ENCODE measurements around the gene FRAT1.
"Not testable (repeated sequence)": the region's sequence is repeated elsewhere in the genome, so short reads cannot be mapped to it uniquely, and the experiment has no call there.

Gene FRAT1

GRCh38 chr10:97334370-97335175 lies 15.5 kb downstream of the FRAT1 start, which contains the start of gene FRAT2:
Gene FRAT2 (minus strand): TSS chr10:97334729. CDS start chr10:97334572, 157 bp downstream.
- peak; percentile 78 for DNase-seq (ENCODE audit: low read depth)

- DNase-seq (ENCODE audit: low read depth) = no peak
These were observed 16.1 kb downstream of the FRAT1 start for GRCh38 chr10:97335188-97335619.

GRCh38 chr10:97336006-97336405 lies 16.9 kb downstream of the FRAT1 start:
- no peak for DNase-seq (ENCODE audit: low read depth)

- no peak for DNase-seq (ENCODE audit: low read depth)
These were observed 17.4 kb downstream of the FRAT1 start for GRCh38 chr10:97336446-97336845.

- no peak for DNase-seq (ENCODE audit: low read depth)
These were observed 18.1 kb downstream of the FRAT1 start for GRCh38 chr10:97336942-97337831.

DNA sequence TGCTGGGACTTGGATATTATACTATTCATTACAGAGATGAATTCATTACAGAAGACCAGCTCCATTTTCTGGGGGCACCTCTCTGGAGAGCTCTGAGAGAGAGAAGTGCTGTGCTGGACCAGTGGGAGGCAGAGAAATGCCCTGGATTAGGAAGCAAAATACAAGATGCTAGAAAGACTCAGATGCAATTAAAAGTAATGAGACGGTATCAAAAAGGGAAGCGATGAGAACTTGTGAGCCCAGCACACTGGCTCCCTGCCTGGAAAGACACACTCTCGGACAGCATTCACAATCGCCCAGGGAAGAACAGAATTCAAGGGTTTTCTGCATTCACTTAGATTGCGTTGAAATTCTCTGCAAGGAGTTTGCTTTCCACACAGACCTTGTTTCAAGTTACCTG lies 19.0 kb downstream of the FRAT1 start:
- no peak for DNase-seq (ENCODE audit: low read depth)

- DNase-seq (ENCODE audit: low read depth) = no peak
These were observed 22.3 kb downstream of the FRAT1 start for GRCh38 chr10:97341416-97341815.

DNA sequence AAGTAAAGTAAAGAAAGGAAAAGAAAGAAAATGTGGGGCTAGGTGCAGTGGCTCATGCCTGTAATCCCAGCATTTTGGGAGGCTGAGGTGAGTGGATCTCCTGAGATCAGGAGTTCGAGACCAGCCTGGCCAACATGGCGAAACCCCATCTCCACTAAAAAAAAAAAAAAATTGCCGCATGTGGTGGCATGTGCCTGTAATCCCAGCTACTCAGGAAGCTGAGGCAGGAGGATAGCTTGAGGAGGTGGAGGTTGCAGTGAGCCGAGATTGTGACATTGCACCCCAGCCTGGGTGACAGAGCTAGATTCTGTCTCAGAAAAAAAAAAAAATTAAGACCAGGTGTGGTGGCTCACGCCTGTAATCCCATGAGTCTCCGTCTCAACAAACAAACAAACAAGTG lies 24.6 kb downstream of the FRAT1 start:
- not testable (repeated sequence) for DNase-seq (ENCODE audit: low read depth)

DNA sequence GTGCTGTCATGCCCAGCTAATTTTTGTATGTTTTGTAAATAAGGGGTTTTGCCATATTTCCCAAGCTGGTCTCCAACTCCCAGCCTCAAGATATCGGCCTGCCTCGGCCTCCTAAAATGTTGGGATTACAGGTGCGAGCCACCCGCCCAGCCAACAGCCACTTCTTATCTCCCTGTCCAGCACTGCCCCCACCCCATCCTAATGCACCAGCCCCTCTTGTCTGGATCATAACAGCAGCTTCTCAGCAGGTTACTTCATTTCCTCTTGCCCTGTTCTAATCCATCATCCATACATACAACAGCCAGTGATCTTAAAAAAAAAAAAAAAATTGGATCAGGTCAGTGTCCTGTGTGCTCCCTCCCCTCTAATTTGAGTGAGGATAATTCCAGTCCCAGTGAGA lies 28.2 kb downstream of the FRAT1 start:
- DNase-seq (ENCODE audit: low read depth) = no peak

DNA sequence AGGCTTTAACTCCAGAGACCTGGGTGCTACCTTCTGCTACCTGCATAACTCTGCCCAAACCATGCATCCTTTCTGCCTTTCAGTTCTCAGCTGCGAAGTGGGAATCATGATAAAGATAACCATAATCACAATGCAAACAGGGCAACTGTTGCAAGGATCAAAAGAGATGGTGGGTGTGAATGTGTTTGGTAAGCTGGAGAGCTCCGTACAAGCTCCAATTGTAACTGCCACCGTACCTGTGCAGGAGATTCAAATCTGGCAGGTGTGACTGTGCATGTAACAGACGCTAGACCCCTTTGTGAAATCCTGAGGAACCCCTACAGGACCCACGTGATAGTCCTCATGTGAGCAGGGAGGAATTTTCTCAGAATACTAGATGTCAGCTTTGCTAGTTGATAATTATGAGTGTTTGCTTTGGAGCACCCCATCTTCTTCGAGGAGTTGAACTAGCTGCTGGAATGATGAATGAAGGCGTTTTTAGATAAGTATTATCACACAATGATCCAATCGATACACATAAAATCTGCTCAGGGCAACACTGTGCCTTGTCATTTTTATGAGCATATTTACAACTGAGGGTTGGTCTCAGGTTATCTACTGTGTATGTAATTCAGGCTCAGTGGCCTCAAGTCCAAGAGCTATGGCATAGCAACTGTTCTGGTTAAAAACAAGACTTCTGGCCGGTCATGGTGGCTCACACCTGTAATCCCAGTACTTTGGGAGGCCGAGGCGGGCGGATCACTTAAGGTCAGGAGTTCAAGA lies 30.9 kb downstream of the FRAT1 start:
- DNase-seq (ENCODE audit: low read depth) = no peak

- DNase-seq (ENCODE audit: low read depth) = no peak
These were observed 34.9 kb downstream of the FRAT1 start for GRCh38 chr10:97353945-97354344.

GRCh38 chr10:97355571-97355975 lies 36.5 kb downstream of the FRAT1 start:
- no peak for DNase-seq (ENCODE audit: low read depth)

DNA sequence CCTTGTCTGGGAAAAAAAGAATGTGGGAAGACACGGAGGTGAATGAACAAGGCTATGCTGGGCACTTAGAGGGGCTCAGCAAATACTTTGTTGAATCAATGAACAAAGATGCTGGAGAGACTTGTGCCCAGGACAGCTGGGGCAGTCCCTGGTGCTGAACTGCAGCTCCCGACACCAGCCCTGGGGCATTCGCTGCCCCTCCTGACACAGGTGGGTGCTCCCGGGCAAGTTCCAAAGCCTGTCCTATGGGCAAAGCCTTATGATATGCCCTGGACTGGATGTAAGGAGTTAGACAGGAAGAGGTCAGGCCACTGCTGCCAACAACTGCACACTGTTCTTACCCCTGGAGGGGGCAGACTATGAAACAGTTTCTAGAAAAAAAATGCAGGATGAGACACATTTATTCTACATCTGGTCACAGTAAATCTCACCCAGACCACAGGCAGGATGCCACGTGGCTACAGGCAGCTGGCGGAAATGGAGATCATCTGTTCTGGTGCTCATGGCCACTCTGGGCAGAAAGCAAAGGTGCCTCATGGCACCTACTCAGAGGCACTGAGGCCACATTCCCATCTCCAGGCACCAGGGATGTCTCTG lies 37.3 kb downstream of the FRAT1 start:
- DNase-seq (ENCODE audit: low read depth) = no peak

DNA sequence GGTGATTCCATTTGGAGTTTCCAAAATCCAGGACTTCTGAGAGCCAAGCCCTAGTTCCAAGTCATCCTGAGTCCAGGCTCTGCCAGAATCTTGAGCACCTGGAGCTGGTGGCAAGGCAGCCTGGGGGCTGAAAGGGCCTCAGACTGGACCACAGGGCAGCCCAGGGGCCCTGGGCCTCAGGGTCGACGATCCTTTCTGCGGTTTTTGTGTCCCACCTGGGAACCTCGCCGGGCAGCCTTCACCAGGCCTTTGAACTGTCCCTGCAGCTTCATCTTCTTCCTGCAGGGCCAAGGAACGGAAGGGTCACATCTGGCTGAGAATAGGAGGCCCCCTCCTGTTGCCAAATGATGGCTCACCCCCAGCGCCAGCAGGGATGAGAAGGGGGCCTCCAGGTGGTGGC lies 37.8 kb downstream of the FRAT1 start:
- no peak for DNase-seq (ENCODE audit: low read depth)

- DNase-seq (ENCODE audit: low read depth) = no peak
These were observed 39.3 kb downstream of the FRAT1 start for GRCh38 chr10:97358349-97358748.

DNA sequence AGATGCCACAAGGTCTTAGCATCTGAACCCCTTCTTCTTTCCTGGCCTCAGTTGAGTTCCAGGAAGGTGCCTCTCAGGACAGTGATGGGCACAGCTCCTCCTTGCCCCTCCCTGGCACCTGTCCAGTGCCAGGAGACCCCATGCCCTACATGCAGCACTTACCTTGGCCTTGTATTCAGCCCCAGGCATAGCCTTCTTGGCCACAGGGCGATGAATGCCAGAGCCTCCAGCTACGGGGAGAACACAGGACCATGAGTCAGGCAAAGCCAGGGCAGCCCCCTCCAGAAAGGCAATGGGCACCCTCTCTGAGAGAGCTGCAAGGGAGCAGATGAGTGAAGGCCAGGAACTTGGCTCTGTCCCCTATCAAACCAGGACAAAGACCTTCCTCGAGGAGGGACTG lies 39.7 kb downstream of the FRAT1 start:
- DNase-seq (ENCODE audit: low read depth) = no peak

- DNase-seq (ENCODE audit: low read depth) = no peak
These were observed 41.9 kb downstream of the FRAT1 start for GRCh38 chr10:97360705-97361536.

- no peak for DNase-seq (ENCODE audit: low read depth)
These were observed 42.4 kb downstream of the FRAT1 start for GRCh38 chr10:97361537-97361901.

GRCh38 chr10:97362310-97363033 lies 43.4 kb downstream of the FRAT1 start:
- DNase-seq (ENCODE audit: low read depth) = no peak

DNA sequence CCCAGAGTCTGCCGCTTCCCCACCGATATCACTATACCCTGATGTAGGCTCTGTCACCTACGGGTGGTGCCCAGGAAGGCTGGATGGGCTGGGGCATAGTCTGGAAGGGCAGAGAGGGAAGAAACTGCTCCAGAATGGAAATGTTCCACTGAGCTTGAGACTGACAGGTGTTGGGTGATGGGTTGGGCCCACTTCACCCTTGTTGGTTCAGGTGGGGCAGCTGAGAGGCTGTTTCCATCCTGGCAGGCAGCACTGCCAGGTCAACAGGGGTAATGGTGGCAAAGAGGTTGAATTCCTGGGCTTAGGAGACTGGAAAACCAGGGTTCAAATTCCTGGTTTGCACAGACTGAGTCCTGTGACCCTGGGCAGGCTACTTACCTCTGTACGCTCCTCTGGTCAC lies 44.0 kb downstream of the FRAT1 start:
- DNase-seq (ENCODE audit: low read depth) = no peak

All from T-helper 22 cell (primary cell).